ENCODE measurements around the gene MCF2L.
"Not testable (repeated sequence)": the region's sequence is repeated elsewhere in the genome, so short reads cannot be mapped to it uniquely, and the experiment has no call there.

MCF2L gene

GRCh38 chr13:112968910-112969691, at the start of gene MCF2L:
Gene MCF2L (plus strand): TSS chr13:112969214. CDS start chr13:112969380, 166 bp downstream.
- DNase-seq (ENCODE audit: extremely low read depth in 1 of 2, low read depth in 1 of 2) = peak; percentile 23 to 38

- no peak for DNase-seq (ENCODE audit: extremely low read depth in 1 of 2, low read depth in 1 of 2)
Observed at GRCh38 chr13:112923962-112924361, 45.1 kb upstream of the MCF2L start.

- DNase-seq (ENCODE audit: extremely low read depth in 1 of 2, low read depth in 1 of 2) = no peak
Observed at GRCh38 chr13:112924365-112924764, 44.6 kb upstream of the MCF2L start.

GRCh38 chr13:112926003-112926402, 43.0 kb upstream of the MCF2L start:
- no peak for DNase-seq (ENCODE audit: extremely low read depth in 1 of 2, low read depth in 1 of 2)

- no peak for DNase-seq (ENCODE audit: extremely low read depth in 1 of 2, low read depth in 1 of 2)
Observed at GRCh38 chr13:112926993-112927392, 42.0 kb upstream of the MCF2L start.

GRCh38 chr13:112928020-112928971, 40.7 kb upstream of the MCF2L start:
- DNase-seq (ENCODE audit: extremely low read depth in 1 of 2, low read depth in 1 of 2) = no peak

- DNase-seq (ENCODE audit: extremely low read depth in 1 of 2, low read depth in 1 of 2) = no peak
Observed at GRCh38 chr13:112928972-112929782, 39.8 kb upstream of the MCF2L start.

- no peak for DNase-seq (ENCODE audit: extremely low read depth in 1 of 2, low read depth in 1 of 2)
Observed at GRCh38 chr13:112929783-112930055, 39.3 kb upstream of the MCF2L start.

GRCh38 chr13:112930192-112930591, 38.8 kb upstream of the MCF2L start:
- no peak for DNase-seq (ENCODE audit: extremely low read depth in 1 of 2, low read depth in 1 of 2)

- no peak for DNase-seq (ENCODE audit: extremely low read depth in 1 of 2, low read depth in 1 of 2)
Observed at GRCh38 chr13:112931028-112931934, 37.7 kb upstream of the MCF2L start.

- DNase-seq (ENCODE audit: extremely low read depth in 1 of 2, low read depth in 1 of 2) = no peak
Observed at GRCh38 chr13:112932971-112933370, 36.0 kb upstream of the MCF2L start.

- no peak for DNase-seq (ENCODE audit: extremely low read depth in 1 of 2, low read depth in 1 of 2)
Observed at GRCh38 chr13:112933649-112934048, 35.4 kb upstream of the MCF2L start.

- no peak for DNase-seq (ENCODE audit: extremely low read depth in 1 of 2, low read depth in 1 of 2)
Observed at GRCh38 chr13:112934078-112934477, 34.9 kb upstream of the MCF2L start.

GRCh38 chr13:112938680-112939079, 30.3 kb upstream of the MCF2L start:
- no peak for DNase-seq (ENCODE audit: extremely low read depth in 1 of 2, low read depth in 1 of 2)

GRCh38 chr13:112940236-112940635, 28.8 kb upstream of the MCF2L start:
- DNase-seq (ENCODE audit: extremely low read depth in 1 of 2, low read depth in 1 of 2) = no peak

- no peak for DNase-seq (ENCODE audit: extremely low read depth in 1 of 2, low read depth in 1 of 2)
Observed at GRCh38 chr13:112941349-112941748, 27.7 kb upstream of the MCF2L start.

- DNase-seq (ENCODE audit: extremely low read depth in 1 of 2, low read depth in 1 of 2) = not testable (repeated sequence)
Observed at GRCh38 chr13:112941765-112942164, 27.2 kb upstream of the MCF2L start.

- DNase-seq (ENCODE audit: extremely low read depth in 1 of 2, low read depth in 1 of 2) = peak; percentile 84 to 95
Observed at GRCh38 chr13:112942689-112943308, 26.2 kb upstream of the MCF2L start.

GRCh38 chr13:112943309-112944125, 25.5 kb upstream of the MCF2L start:
- DNase-seq (ENCODE audit: extremely low read depth in 1 of 2, low read depth in 1 of 2) = no peak
